IMR-90 (cell line): ENCODE measurements around the gene IL1R2. TPM values are rescaled to one million over a fixed set of nuclear protein-coding genes. Genes with fewer than 3 reads are reported as not detected.

ENCODE experiments used
- ATAC-seq: fragments of 200-7000 bp; cut with Tn5 transposase; 2 replicates; pipeline ENCODE4 v1.9.1; 2020; ENCODE audit warnings: low read depth, mild to moderate bottlenecking, moderate library complexity
- BruUV-seq: library from RNA; stranded (reverse); fragments of 400-500 nt; replicated peaks from 2 replicates; lab custom pipeline; 2021; lab: Mats Ljungman, UMichigan
- CTCF ChIA-PET: fragments of 300-600 bp; formaldehyde crosslinking; extraction: SDS; loops from one replicate; lab custom pipeline; 2021; ENCODE audit warnings: antibody characterized with exemption; lab: Yijun Ruan, JAX
- POLR2A ChIA-PET: fragments of 300-600 bp; sonication (Branson Sonifier 250); formaldehyde crosslinking; loops from one replicate; lab custom pipeline; 2022; ENCODE audit warnings: antibody characterized with exemption; ENCODE audit not compliant: unreplicated experiment; lab: Charles Lee
- DNase-seq: peaks from one replicate; pipeline ENCODE4 v3.0.0; 2013
- H2AFZ ChIP-seq: replicated peaks from 2 replicates; pipeline ENCODE3; 2013; ENCODE audit warnings: low read length, mild to moderate bottlenecking; ENCODE audit not compliant: poor library complexity
- H2AK5ac ChIP-seq: 2 replicates; pipeline ENCODE4 v1.6.1; 2013; ENCODE audit warnings: low read depth, low read length, inconsistent platforms
- H2AK9ac ChIP-seq: replicated peaks from 2 replicates; pipeline ENCODE3; 2013; ENCODE audit warnings: mild to moderate bottlenecking, low read depth, low read length, moderate library complexity; ENCODE audit not compliant: poor library complexity
- H2BK120ac ChIP-seq: 2 replicates; pipeline ENCODE4 v1.6.1; 2013; ENCODE audit warnings: low read depth, low read length, inconsistent platforms
- H2BK15ac ChIP-seq: 3 replicates; pipeline ENCODE4 v1.6.1; 2013; ENCODE audit warnings: low read depth, low read length, inconsistent platforms
- H2BK20ac ChIP-seq: 2 replicates; pipeline ENCODE4 v1.6.1; 2013; ENCODE audit warnings: low read depth, mild to moderate bottlenecking, inconsistent platforms, low read length, moderate library complexity
- H2BK5ac ChIP-seq: 2 replicates; pipeline ENCODE4 v1.6.1; 2013; ENCODE audit warnings: mild to moderate bottlenecking, low read depth, low read length, inconsistent platforms; ENCODE audit not compliant: poor library complexity, severe bottlenecking
- H3K14ac ChIP-seq: replicated peaks from 2 replicates; pipeline ENCODE4 v1.6.1; 2013; ENCODE audit warnings: low read depth, low read length, inconsistent platforms
- H3K18ac ChIP-seq: 2 replicates; pipeline ENCODE4 v1.6.1; 2013; ENCODE audit warnings: low read depth, low read length, control low read depth
- H3K23ac ChIP-seq: 2 replicates; pipeline ENCODE4 v1.6.1; 2013; ENCODE audit warnings: low read depth, low read length, inconsistent platforms
- H3K27ac ChIP-seq: 2 replicates; pipeline ENCODE4 v1.5.1; 2013; ENCODE audit warnings: mild to moderate bottlenecking, control low read depth, low read length; ENCODE audit not compliant: insufficient read depth
- H3K27me3 ChIP-seq: 2 replicates; pipeline ENCODE4 v1.6.1; 2013; ENCODE audit warnings: low read length; ENCODE audit not compliant: control insufficient read depth, insufficient read depth
- H3K36me3 ChIP-seq: 2 replicates; pipeline ENCODE4 v1.6.1; 2013; ENCODE audit warnings: low read length, mixed read lengths; ENCODE audit not compliant: control insufficient read depth, insufficient read depth
- H3K4ac ChIP-seq: 2 replicates; pipeline ENCODE4 v1.6.1; 2013; ENCODE audit warnings: low read depth, low read length, inconsistent platforms
- H3K4me1 ChIP-seq: 2 replicates; pipeline ENCODE4 v1.6.1; 2013; ENCODE audit warnings: low read length, mixed read lengths; ENCODE audit not compliant: control insufficient read depth, insufficient read depth
- H3K4me2 ChIP-seq: 2 replicates; pipeline ENCODE4 v1.6.1; 2013; ENCODE audit warnings: low read depth, mild to moderate bottlenecking, control low read depth, low read length, moderate library complexity
- H3K4me3 ChIP-seq: 2 replicates; pipeline ENCODE4 v1.5.1; 2013; ENCODE audit warnings: low read depth, mild to moderate bottlenecking, control low read depth, low read length, moderate library complexity; ENCODE audit not compliant: insufficient read depth
- H3K56ac ChIP-seq: 2 replicates; pipeline ENCODE4 v1.6.1; 2013; ENCODE audit warnings: low read length, inconsistent platforms; ENCODE audit not compliant: insufficient read depth; ENCODE audit errors: extremely low read depth
- H3K79me1 ChIP-seq, 2 experiments: 2 replicates each; pipeline ENCODE4 v1.6.1; 2013; ENCODE audit warnings: low read length in 2 of 2, inconsistent platforms in 1 of 2, low read depth in 1 of 2
- H3K9ac ChIP-seq: 2 replicates; pipeline ENCODE4 v1.6.1; 2013; ENCODE audit warnings: low read depth, low read length, control low read depth
- H3K9me1 ChIP-seq: 2 replicates; pipeline ENCODE4 v1.6.1; 2013; ENCODE audit warnings: low read length, inconsistent platforms; ENCODE audit not compliant: insufficient read depth
- H3K9me3 ChIP-seq: 2 replicates; pipeline ENCODE4 v1.6.1; 2013; ENCODE audit warnings: low read length; ENCODE audit not compliant: control insufficient read depth, insufficient read depth
- H4K20me1 ChIP-seq: 2 replicates; pipeline ENCODE4 v1.6.1; 2013; ENCODE audit warnings: low read length, inconsistent platforms; ENCODE audit not compliant: insufficient read depth
- H4K5ac ChIP-seq: 2 replicates; pipeline ENCODE4 v1.6.1; 2013; ENCODE audit warnings: mild to moderate bottlenecking, low read depth, low read length, control low read depth
- H4K8ac ChIP-seq, 2 experiments: 2 replicates each; pipeline ENCODE4 v1.6.1; 2013; ENCODE audit warnings: low read depth in 2 of 2, low read length in 2 of 2, control low read depth in 1 of 2, inconsistent platforms in 1 of 2
- H4K91ac ChIP-seq: 2 replicates; pipeline ENCODE4 v1.6.1; 2013; ENCODE audit warnings: low read depth, low read length, inconsistent platforms; ENCODE audit not compliant: insufficient read depth
- BHLHE40 ChIP-seq: fragments of 150-350 bp; IDR thresholded peaks from 2 replicates; pipeline ENCODE4 v1.6.1; 2016; ENCODE audit warnings: mild to moderate bottlenecking, low read depth, low read length
- CEBPB ChIP-seq: IDR thresholded peaks from 2 replicates; pipeline ENCODE4 v1.6.1; 2012; ENCODE audit warnings: low read depth, low read length, improper control_type of control experiment
- CHD1 ChIP-seq: IDR thresholded peaks from 2 replicates; pipeline ENCODE4 v1.6.1; 2012; ENCODE audit warnings: low read depth, low read length, improper control_type of control experiment
- FOS ChIP-seq: fragments of 150-350 bp; IDR thresholded peaks from 2 replicates; pipeline ENCODE4 v1.6.1; 2016; ENCODE audit warnings: low read depth, low read length
- MAFK ChIP-seq: IDR thresholded peaks from 2 replicates; pipeline ENCODE4 v1.6.1; 2012; ENCODE audit warnings: low read depth, low read length, improper control_type of control experiment
- MAZ ChIP-seq: IDR thresholded peaks from 2 replicates; pipeline ENCODE4 v1.6.1; 2012; ENCODE audit warnings: low read depth, mild to moderate bottlenecking, low read length, improper control_type of control experiment, moderate library complexity, borderline replicate concordance
- NFE2L2 ChIP-seq: fragments of 150-350 bp; IDR thresholded peaks from 2 replicates; pipeline ENCODE4 v1.6.1; 2016; ENCODE audit warnings: low read depth, mild to moderate bottlenecking, low read length
- POLR2A ChIP-seq: IDR thresholded peaks from 2 replicates; pipeline ENCODE4 v1.6.1; 2012; ENCODE audit warnings: mild to moderate bottlenecking, low read depth, low read length
- RAD21 ChIP-seq: IDR thresholded peaks from 2 replicates; pipeline ENCODE4 v1.6.1; 2012; ENCODE audit warnings: low read length, improper control_type of control experiment
- RCOR1 ChIP-seq: IDR thresholded peaks from 2 replicates; pipeline ENCODE4 v1.6.1; 2012; ENCODE audit warnings: mild to moderate bottlenecking, low read length, improper control_type of control experiment; ENCODE audit not compliant: insufficient replicate concordance
- RFX5 ChIP-seq: IDR thresholded peaks from 2 replicates; pipeline ENCODE4 v1.8.0; 2012; ENCODE audit warnings: low read depth, mild to moderate bottlenecking, low read length, moderate library complexity
- SMC3 ChIP-seq: fragments of 150-350 bp; IDR thresholded peaks from 2 replicates; pipeline ENCODE4 v1.6.1; 2016; ENCODE audit warnings: low read depth, mild to moderate bottlenecking, antibody characterized with exemption, low read length, moderate library complexity
- USF2 ChIP-seq: fragments of 150-350 bp; IDR thresholded peaks from 2 replicates; pipeline ENCODE4 v1.6.1; 2017; ENCODE audit warnings: mild to moderate bottlenecking, antibody characterized with exemption, low read length, low read depth
- WGBS, 2 experiments: methylation state at CpG; one replicate each; pipeline versions ENCODE4 v1.1.5 to v1.1.7; 2013; ENCODE audit warnings: missing lambda C conversion rate in 2 of 2; ENCODE audit not compliant: insufficient read length in 1 of 2; ENCODE audit errors: extremely low coverage in 2 of 2; 5-methylcytosine and 5-hydroxymethylcytosine counted together
- dilution Hi-C: fragments of 300-500 bp; cut with HindIII; formaldehyde crosslinking; loops from one replicate; pipeline ENCODE4 v1.14.3; 2018; ENCODE audit warnings: low sequenced_read_pairs; ENCODE audit not compliant: unreplicated experiment
- in situ Hi-C: fragments of 300-500 bp; cut with MboI; formaldehyde crosslinking; loops from 3 replicates; pipeline ENCODE4 v1.14.3; 2019; ENCODE audit warnings: low sequenced_read_pairs, inconsistent platforms, mixed read lengths
- intact Hi-C: fragments of 100-400 bp; cut with micrococcal nuclease; formaldehyde crosslinking; loops from 2 replicates; pipeline ENCODE4 v1.10.0; 2022
- polyA plus RNA-seq, 3 experiments: library from polyadenylated mRNA; depleted of rRNA; stranded (reverse); fragments of >200 nt; gene quantifications; 2 replicates each; pipeline ENCODE4 v1.2.3, GENCODE V29; 2012; ENCODE audit warnings: low replicate concordance in 1 of 3
- total RNA-seq: library from RNA; depleted of rRNA; stranded (reverse); fragments of >200 nt; gene quantifications from 2 replicates; pipeline ENCODE4 v1.2.3, GENCODE V29; 2012
- TF ChIP-seq, protein P1 (sequence below): conservative IDR thresholded peaks from 2 replicates; pipeline ENCODE4 v1.5.1; 2012; ENCODE audit warnings: mild to moderate bottlenecking, low read depth, low read length, improper control_type of control experiment

The IL1R2 gene
- total and polyA plus RNA-seq, 2 of the 4 experiments (the other 2 are of a cell fraction) = not detected

DNA sequence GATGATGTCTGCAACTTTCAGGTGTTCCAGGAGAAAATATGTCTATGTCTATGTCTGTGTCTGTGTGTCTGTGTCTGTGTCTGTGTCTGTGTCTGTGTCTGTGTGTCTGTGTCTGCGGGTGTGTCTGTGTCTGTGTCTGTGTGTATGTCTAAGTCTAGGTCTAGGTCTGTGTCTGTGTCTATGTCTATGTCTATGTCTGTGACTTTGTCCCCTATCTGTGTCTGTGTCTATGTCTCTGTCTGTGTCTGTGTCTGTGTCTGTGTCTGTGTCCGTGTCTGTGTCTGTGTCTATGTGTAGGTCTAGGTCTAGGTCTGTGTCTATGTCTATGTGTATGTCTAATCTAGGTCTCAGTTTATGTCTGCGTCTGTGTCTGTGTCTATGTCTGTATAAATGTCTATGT lies 10.5 kb downstream of the IL1R2 start:
- no CpG with 5 or more reads among the region's 3 CpGs for WGBS, 2 experiments
- CTCF ChIA-PET = no interaction called here
- H2BK20ac ChIP-seq = no peak overlapping the region

More for the DNA sequence above, 10.5 kb downstream of the IL1R2 start:
- Histone ChIP-seq H2BK5ac (no peak overlapping the region), H2AK5ac (no peak overlapping the region), H2BK15ac (no peak overlapping the region), H3K27ac (no peak overlapping the region), H4K20me1 (no peaks in the 10 kb centered on the region), H3K23ac (no peak overlapping the region), H4K91ac (no peak overlapping the region), H3K36me3 (no peaks in the 10 kb centered on the region), H3K4me1 (no peaks in the 10 kb centered on the region; the same call in 1 of the 2 replicates), H2BK120ac (no peak overlapping the region), H3K56ac (no peak overlapping the region), H3K79me1 (no peaks in the 10 kb centered on the region), H3K9me3 (no peaks in the 10 kb centered on the region), H3K4me2 (no peak overlapping the region), H3K27me3 (peaks cover 19% of the 10 kb centered on the region), H3K4me3 (no peak overlapping the region), H3K18ac (no peak overlapping the region), H3K9ac (no peak overlapping the region), H2AFZ (no peak overlapping the region), H4K5ac (no peak overlapping the region), H4K8ac (no peak overlapping the region), H3K14ac (no peak overlapping the region), H3K4ac (no peak overlapping the region), H2AK9ac (no peak overlapping the region), H3K9me1 (no peaks in the 10 kb centered on the region)
- no TSS peak for BruUV-seq
- ATAC-seq (no peak), DNase-seq (no peak)
- in situ Hi-C loops (no loop called here), dilution Hi-C loops (loop anchor here (25.0 kb wide), 1 partner anchor 160 kb away; no protein-coding TSS in a partner anchor), intact Hi-C loops (no loop called here)
- POLR2A ChIA-PET = interaction anchor here (0.6 kb wide), 1 partner anchor 361 kb away, joined by 3 read pairs; no protein-coding TSS in a partner anchor
- TF ChIP-seq, protein P1, sequence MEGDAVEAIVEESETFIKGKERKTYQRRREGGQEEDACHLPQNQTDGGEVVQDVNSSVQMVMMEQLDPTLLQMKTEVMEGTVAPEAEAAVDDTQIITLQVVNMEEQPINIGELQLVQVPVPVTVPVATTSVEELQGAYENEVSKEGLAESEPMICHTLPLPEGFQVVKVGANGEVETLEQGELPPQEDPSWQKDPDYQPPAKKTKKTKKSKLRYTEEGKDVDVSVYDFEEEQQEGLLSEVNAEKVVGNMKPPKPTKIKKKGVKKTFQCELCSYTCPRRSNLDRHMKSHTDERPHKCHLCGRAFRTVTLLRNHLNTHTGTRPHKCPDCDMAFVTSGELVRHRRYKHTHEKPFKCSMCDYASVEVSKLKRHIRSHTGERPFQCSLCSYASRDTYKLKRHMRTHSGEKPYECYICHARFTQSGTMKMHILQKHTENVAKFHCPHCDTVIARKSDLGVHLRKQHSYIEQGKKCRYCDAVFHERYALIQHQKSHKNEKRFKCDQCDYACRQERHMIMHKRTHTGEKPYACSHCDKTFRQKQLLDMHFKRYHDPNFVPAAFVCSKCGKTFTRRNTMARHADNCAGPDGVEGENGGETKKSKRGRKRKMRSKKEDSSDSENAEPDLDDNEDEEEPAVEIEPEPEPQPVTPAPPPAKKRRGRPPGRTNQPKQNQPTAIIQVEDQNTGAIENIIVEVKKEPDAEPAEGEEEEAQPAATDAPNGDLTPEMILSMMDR = no peak
- TF ChIP-seq POLR2A (no peak), SMC3 (no peak), USF2 (no peak), RAD21 (no peak), MAFK (no peak), CHD1 (no peak), MAZ (no peak), RCOR1 (no peak), FOS (no peak), CEBPB (no peak), RFX5 (no peak), NFE2L2 (no peak), BHLHE40 (no peak)
